ENCODE measurements around the gene EPX.
"Not testable (repeated sequence)": the region's sequence is repeated elsewhere in the genome, so short reads cannot be mapped to it uniquely, and the experiment has no call there.

EPX gene

DNA sequence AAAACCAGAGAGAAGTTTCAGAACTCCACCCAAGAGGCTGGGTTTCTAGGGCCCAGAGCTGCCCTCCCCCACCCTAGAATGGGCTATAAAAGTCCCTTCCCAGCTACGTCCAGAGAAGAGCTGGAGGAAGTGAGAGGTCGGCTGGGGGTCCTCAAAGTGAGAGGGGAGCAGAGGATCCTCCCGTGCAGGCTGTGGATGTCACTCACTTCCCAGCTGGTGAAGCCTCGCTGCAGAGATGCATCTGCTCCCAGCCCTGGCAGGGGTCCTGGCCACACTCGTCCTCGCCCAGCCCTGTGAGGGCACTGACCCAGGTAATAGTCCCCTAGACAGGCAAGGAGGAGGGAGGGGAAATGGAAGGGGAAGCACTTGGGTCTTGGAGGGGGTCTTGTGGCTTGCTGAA is at the start of gene EPX:
Gene EPX (plus strand): TSS at position 115 of the 400 bp plus-strand sequence. CDS start 121 bp downstream, at position 236.
- DNase-seq, result no peak

DNA sequence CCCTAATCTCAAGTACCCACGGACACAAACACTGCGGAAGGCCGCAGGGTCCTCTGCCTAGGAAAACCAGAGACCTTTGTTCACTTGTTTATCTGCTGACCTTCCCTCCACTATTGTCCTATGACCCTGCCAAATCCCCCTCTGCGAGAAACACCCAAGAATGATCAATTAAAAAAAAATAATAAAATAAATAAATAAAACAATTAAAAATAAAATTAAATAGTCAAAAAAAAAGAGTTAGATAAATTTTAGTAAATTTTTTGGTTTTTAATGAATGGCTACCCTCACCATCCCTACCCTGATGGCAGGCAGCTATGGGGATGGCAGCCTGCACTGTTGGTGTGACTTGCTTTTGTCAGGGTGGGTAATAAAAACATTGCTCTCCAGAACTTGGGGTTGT is 49.2 kb upstream of the EPX start:
- DNase-seq, result not testable (repeated sequence)

DNA sequence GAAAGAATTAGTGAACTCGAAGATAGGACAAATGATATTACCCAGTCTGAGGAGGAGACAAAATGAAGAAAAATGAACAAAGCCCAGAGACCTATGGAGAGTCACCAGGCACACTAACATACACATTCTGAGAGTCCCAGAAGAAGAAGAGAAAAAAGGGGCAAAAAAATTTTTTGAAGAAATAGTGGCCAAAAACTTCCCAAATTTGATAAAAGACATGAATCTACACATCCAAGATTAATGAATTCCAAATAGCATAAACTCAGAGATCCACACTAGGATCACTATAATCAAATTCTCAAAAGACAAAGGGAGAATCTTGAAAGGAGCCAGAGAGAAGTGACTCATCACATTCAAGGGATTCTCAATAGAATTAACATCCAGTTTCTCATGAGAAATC is 47.7 kb upstream of the EPX start:
- DNase-seq, result no peak

DNA sequence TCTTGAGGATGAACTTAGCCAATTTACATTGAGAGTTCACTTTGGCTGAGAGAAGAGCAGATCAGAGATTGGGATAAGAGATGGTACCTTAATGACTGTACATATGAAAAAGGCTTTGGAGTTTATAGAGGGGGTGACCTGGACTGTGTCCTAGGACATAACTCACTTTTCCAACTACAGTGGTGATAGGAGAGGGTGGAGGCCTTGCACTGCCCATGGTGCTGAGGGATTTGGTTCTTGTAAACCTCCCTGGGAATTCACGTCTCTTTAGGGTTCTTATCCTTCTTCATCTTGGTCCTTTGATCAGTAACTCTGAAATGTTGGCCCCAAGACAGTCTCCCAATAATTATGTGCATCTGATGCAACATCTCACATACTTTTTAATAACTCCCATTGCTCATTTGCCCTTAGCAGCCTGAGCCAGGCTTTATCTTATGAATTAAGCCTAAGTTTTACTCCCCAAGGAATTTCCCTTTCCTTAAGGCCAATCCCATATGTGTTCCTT is 44.5 kb upstream of the EPX start, which contains the start of gene OR4D1:
Gene OR4D1 (plus strand): TSS at position 455 of the 505 bp plus-strand sequence. CDS start 6,770 bp downstream, outside the sequence.
- DNase-seq, result no peak

DNA sequence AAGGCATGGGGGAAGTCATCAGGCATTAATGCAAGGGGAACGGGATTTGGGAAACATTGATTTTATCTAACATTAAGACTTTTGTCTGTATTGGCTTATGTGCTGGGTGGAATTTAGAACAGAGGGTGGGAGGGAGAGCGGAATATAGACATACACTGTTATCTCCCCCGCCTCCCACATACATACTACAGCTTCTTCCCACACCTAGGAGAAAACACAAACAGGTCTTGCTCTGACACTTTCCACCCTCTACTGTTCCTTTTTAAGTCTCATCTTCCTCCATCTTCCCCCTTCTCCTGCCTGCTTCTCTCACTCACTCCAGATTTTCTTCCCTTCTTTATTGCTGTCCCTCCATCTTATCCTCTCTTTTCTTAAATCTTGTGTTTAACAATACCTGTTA is 43.9 kb upstream of the EPX start:
- no peak for DNase-seq

GRCh38 chr17:58150394-58150793 is 42.1 kb upstream of the EPX start:
- no peak for DNase-seq

DNA sequence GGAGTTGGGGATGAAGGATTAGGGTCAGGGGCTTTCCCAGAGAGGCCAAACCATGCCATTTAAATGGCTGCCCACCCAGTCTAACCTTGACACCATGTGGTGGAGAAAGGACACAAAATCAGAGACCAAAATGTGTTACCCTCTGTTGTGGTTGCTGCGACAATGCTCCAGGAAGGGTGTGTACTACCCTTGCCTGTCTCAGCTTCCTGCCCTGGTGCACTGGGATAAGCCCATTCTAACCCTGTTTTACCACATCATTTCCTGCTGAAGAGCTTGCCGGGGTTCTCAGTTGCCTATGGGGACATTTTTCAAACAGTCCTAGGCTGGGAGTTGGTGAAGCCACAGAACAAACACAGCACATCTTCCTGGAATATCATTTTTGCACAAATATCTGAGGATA is 39.5 kb upstream of the EPX start:
- no peak for DNase-seq

DNA sequence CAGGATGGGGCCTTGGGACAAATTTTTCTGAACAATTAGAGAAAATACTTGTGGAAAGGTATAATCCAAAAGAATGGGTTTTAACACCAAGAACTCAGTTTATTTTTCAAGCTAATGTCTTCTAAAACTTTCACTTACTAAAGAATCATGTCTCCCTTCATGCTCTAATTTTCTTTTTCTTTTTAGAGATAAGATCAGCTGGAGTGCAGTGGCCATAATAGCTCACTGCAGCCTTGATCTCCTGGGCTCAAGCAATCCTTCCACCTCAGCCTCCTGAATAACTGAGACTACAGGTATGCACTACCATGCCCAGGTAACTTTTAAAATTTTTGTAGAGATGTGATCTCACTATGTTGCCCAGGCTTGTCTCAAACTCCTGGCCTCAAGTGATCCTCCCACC is 38.9 kb upstream of the EPX start:
- DNase-seq, result no peak

DNA sequence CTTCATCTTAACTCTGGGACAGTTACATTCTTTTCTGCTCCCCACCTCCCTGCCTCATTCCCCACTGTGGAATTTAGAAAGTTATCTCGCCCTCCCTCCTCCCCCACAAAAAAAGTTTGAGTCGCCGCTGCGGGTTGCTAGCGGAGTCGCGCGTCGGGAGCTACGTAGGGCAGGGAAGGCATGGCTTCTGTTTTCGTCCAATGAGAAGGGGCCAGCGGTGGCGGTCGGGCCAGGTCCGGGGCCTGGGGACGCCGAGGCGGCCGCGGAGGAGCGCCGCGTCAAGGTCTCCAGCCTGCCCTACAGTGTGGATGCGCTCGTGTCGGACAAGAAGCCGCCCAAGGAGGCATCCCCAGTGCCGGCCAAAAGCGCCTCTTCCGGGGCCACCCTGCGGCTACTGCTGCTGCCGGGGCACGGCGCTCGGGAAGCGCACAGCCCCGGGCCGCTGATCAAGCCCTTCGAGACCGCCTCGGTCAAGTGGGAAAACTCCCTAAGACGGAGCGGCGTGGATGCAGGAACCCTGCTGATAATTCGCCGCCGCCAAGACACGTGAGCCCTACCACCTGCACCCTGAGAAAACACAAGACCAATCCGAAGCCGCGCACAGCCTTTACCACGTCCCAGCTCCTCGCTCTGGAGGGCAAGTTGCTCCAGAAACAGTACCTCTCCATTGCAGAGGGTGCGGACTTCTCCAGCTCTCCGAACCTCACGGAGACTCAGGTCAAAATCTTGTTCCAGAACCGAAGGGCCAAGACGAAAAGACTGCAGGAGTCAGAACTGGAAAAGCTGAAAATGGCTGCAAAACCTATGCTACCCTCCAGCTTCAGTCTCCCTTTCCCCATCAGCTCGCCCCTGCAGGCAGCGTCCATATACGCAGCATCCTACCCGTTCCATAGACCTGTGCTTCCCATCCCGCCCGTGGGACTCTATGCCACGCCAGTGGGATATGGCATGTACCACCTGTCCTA is 35.4 kb upstream of the EPX start:
- peak; percentile 25 for DNase-seq

GRCh38 chr17:58158181-58158580 is 34.3 kb upstream of the EPX start:
- no peak for DNase-seq

DNA sequence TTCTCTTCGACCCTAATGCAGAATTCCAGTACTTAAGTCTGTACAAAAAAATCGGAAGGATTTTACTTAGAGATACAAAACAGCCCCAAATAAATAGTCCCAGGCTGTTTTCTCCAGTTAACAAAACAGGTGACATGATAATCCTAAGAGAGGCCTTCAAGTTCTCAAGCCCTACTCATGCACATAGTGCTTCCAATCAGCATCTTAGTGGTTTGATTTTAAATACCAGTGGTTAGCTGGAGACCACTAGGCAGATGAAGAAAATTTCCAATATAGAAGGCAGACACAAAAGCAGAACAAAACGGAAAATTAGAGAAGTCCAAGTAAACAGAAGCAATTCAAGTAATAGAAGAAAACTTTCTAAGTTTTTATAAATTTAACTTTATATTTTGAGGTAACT is 31.0 kb upstream of the EPX start:
- no peak for DNase-seq

- no peak for DNase-seq
Measured at GRCh38 chr17:58165981-58166380, 26.5 kb upstream of the EPX start.

GRCh38 chr17:58166682-58167081 is 25.8 kb upstream of the EPX start, which contains the start of gene OR4D2:
Gene OR4D2 (plus strand): TSS chr17:58166982. CDS start chr17:58169656, 2,674 bp downstream.
- no peak for DNase-seq

DNA sequence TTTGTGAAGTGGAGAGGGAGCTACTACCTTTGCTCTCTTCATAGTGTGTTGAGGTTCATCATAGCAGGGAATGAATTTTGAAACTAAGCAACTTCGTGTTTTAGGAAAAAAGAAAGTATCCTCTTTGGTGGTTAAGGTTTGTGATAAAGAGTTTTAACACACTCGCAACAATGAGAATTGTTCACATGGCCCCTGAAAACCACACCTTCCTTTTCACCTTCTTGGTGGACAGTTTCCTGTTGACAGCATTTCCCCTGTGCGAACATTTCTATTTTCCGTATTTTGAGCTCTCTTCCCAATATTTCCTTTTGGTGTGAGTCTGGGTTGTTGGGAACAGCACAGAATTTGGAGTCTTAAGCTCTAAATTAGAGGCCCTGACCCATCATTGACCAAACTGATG is 21.9 kb upstream of the EPX start:
- no peak for DNase-seq

- DNase-seq, result peak; percentile 26
Measured at GRCh38 chr17:58172369-58173071, 20.0 kb upstream of the EPX start.

DNA sequence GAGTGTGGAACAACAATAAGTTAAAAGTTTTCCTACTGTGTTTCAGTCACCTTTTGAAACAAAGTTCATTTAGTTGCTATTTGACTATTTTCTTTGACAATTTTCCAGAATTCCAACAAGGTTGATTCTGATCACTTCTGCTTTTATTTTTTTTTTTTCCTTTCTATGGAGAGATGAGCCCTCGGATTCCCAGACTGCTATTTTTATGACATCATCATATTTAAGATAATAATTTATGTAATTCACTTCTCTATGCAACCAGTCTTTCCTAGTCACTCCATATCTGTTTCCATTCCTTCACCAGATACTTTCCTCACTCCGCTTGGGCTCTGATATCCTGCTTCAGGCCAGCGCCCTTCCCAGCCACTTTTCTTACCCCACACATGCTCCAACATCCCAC is 17.7 kb upstream of the EPX start:
- no peak for DNase-seq

- DNase-seq, result no peak
Measured at GRCh38 chr17:58176200-58176599, 16.3 kb upstream of the EPX start.

- no peak for DNase-seq
Measured at GRCh38 chr17:58181796-58182195, 10.7 kb upstream of the EPX start.

DNA sequence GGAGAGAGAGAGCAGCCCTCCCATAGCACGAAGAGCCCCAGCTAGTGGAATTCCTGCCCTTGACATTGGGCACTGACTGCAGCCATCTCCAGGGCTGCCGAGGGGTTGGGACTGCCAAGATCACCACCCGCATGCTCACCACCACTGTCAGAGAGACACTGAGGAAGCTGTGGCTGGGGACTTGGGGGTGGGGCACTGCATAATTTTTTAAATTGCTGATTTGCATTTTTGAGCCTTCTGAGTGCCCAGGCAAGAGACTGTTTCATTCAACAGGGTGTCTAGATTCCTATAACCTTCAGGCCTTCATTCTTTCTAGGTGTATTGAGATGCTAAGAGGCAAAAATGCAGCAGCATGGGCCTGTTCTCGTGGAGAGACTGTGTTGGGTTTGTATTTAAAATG is 9.0 kb upstream of the EPX start:
- DNase-seq, result no peak

GRCh38 chr17:58184308-58184985 is 8.1 kb upstream of the EPX start:
- no peak for DNase-seq

GRCh38 chr17:58184986-58185761 is 7.4 kb upstream of the EPX start:
- no peak for DNase-seq

DNA sequence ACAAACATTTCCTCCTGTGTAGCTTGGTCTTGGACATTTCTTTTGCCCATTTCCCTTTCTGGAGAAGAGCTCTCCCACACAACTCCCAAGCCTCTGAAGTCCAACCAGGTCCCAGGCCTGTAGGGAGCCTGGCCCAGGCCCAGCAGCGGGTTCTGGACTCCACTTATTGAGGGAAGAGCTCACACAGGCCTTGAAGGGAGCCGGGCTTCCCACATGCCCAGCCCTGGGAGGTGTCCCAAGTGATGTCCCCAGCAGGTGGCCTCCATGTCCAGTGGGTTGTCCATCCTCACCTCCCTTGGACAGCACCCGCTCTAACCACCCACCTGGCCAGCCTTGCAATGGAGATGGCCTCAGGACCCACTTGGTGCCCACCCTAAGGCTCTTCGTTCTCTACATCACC is 5.9 kb upstream of the EPX start:
- no peak for DNase-seq
